HCT116 (cell line): ENCODE results near the gene ZP1. TPM values are rescaled to one million over a fixed set of nuclear protein-coding genes. Genes with fewer than 3 reads are reported as not detected.

Experiments
- ATAC-seq: fragments of 200-7000 bp; cut with Tn5 transposase; 2 replicates; pipeline ENCODE4 v1.9.1; 2020; ENCODE audit warnings: mild to moderate bottlenecking, moderate library complexity
- BruUV-seq: library from RNA; stranded (reverse); fragments of 400-500 nt; replicated peaks from 2 replicates; lab custom pipeline; 2021; lab: Mats Ljungman, UMichigan
- CTCF ChIA-PET: fragments of 300-600 bp; sonication (Branson Sonifier 250); formaldehyde crosslinking; loops from one replicate; lab custom pipeline; 2021; ENCODE audit warnings: antibody characterized with exemption; lab: Charles Lee
- POLR2A ChIA-PET: fragments of 300-600, 350-600 bp; sonication (Branson Sonifier 250); formaldehyde crosslinking; loops from one replicate; lab custom pipeline; 2021; ENCODE audit warnings: antibody characterized with exemption; lab: Charles Lee
- RAD21 ChIA-PET, 2 experiments: fragments of 300-600 bp; sonication (Branson Sonifier 250); formaldehyde crosslinking; loops; one replicate each; lab custom pipeline; 2023; ENCODE audit warnings: low total read pairs in 2 of 2; ENCODE audit not compliant: uncharacterized antibody in 2 of 2, unreplicated experiment in 2 of 2, low non-redundant PET in 1 of 2; lab: Charles Lee
- DNase-seq: peaks from one replicate; pipeline ENCODE4 v3.0.0-alpha.2; 2010; ENCODE audit warnings: low read depth, low spot score
- H2AFZ ChIP-seq: fragments of 200-600 bp; shearing (Covaris generic), sonication (generic); 2 replicates; pipeline ENCODE4 v1.6.1; 2017; ENCODE audit warnings: low read depth, mixed run types, mixed read lengths, antibody characterized with exemption, low read length; ENCODE audit not compliant: poor library complexity, severe bottlenecking
- H3K27ac ChIP-seq: 2 replicates; pipeline ENCODE4 v1.5.1; 2012; ENCODE audit warnings: low read depth, low read length
- H3K27me3 ChIP-seq: fragments of 200-600 bp; sonication (generic); 2 replicates; pipeline ENCODE4 v1.6.1; 2016; ENCODE audit warnings: mixed run types, low read length, mixed read lengths; ENCODE audit not compliant: insufficient read depth
- H3K36me3 ChIP-seq, 2 experiments: fragments of 200-500 bp in 1 of 2; fragments of 200-600 bp in 1 of 2; sonication (Bioruptor generic) in 1 of 2; sonication (generic) in 1 of 2; 2 replicates each; pipeline versions ENCODE4 v1.5.1 to v1.6.1; 2014 to 2016; ENCODE audit warnings: low read length in 2 of 2, inconsistent platforms in 1 of 2, mixed read lengths in 1 of 2, mixed run types in 1 of 2; ENCODE audit not compliant: insufficient read depth in 2 of 2, control insufficient read depth in 1 of 2
- H3K4me1 ChIP-seq, 2 experiments: fragments of 200-600 bp in 1 of 2; sonication (generic) in 1 of 2; 2 replicates each; pipeline versions ENCODE4 v1.5.1 to v1.6.1; 2012 to 2017; ENCODE audit warnings: low read length in 2 of 2, inconsistent platforms in 1 of 2, mild to moderate bottlenecking in 1 of 2, mixed read lengths in 1 of 2, mixed run types in 1 of 2, moderate library complexity in 1 of 2; ENCODE audit not compliant: insufficient read depth in 2 of 2, control insufficient read depth in 1 of 2
- H3K4me2 ChIP-seq: fragments of 200-600 bp; sonication (generic); 2 replicates; pipeline ENCODE4 v1.6.1; 2017; ENCODE audit warnings: mixed run types, low read length, mixed read lengths
- H3K4me3 ChIP-seq, 2 experiments: fragments of 200-600 bp in 1 of 2; sonication (generic) in 1 of 2; replicated peaks in 1 of 2; 2 replicates each; pipeline ENCODE4 v1.5.1; 2011 to 2016; ENCODE audit warnings: low read length in 2 of 2, control low read depth in 1 of 2, low read depth in 1 of 2, mild to moderate bottlenecking in 1 of 2, mixed read lengths in 1 of 2, mixed run types in 1 of 2
- H3K79me2 ChIP-seq: fragments of 200-600 bp; sonication (generic); 2 replicates; pipeline ENCODE4 v1.6.1; 2017; ENCODE audit warnings: mild to moderate bottlenecking, mixed run types, low read length, moderate library complexity, mixed read lengths; ENCODE audit not compliant: insufficient read depth
- H3K9ac ChIP-seq: fragments of 200-600 bp; sonication (generic); 2 replicates; pipeline ENCODE4 v1.6.1; 2016; ENCODE audit warnings: low read length, mixed read lengths
- H3K9me2 ChIP-seq: fragments of 200-600 bp; sonication (generic), shearing (Covaris generic); 2 replicates; pipeline ENCODE4 v1.6.1; 2017; ENCODE audit warnings: mixed run types, mild to moderate bottlenecking, moderate library complexity; ENCODE audit not compliant: insufficient read depth
- H3K9me3 ChIP-seq, 2 experiments: fragments of 200-500 bp in 1 of 2; fragments of 200-600 bp in 1 of 2; sonication (Bioruptor generic) in 1 of 2; sonication (generic) in 1 of 2; 2 replicates each; pipeline ENCODE4 v1.6.1; 2014 to 2017; ENCODE audit warnings: low read length in 2 of 2, mixed read lengths in 2 of 2, inconsistent platforms in 1 of 2, low read depth in 1 of 2, mild to moderate bottlenecking in 1 of 2, mixed run types in 1 of 2, moderate library complexity in 1 of 2; ENCODE audit not compliant: control insufficient read depth in 1 of 2, insufficient read depth in 1 of 2
- H4K20me1 ChIP-seq: fragments of 200-600 bp; sonication (generic), shearing (Covaris generic); 2 replicates; pipeline ENCODE4 v1.6.1; 2017; ENCODE audit warnings: mixed run types, mild to moderate bottlenecking, moderate library complexity; ENCODE audit not compliant: insufficient read depth
- CBX3 ChIP-seq: IDR thresholded peaks from 2 replicates; pipeline ENCODE4 v1.6.1; 2012; ENCODE audit warnings: low read depth
- CTCF ChIP-seq, 3 experiments: fragments of 200-600 bp in 1 of 3; sonication (generic) in 1 of 3; IDR thresholded peaks in 2 of 3; conservative IDR thresholded peaks in 1 of 3; 2 replicates each; pipeline ENCODE4 v1.5.1; 2012 to 2017; ENCODE audit warnings: low read depth in 2 of 3, low read length in 2 of 3, antibody characterized with exemption in 1 of 3, borderline replicate concordance in 1 of 3, control low read depth in 1 of 3, mild to moderate bottlenecking in 1 of 3, mixed read lengths in 1 of 3, mixed run types in 1 of 3, moderate library complexity in 1 of 3; ENCODE audit not compliant: insufficient read depth in 1 of 3
- ELF1 ChIP-seq: IDR thresholded peaks from 2 replicates; pipeline ENCODE4 v1.6.1; 2012; ENCODE audit warnings: low read depth, borderline replicate concordance
- EZH2 ChIP-seq: fragments of 200-600 bp; sonication (generic); IDR thresholded peaks from 2 replicates; pipeline ENCODE4 v1.6.1; 2017; ENCODE audit warnings: antibody characterized with exemption, mixed run types
- EZH2phosphoT487 ChIP-seq: fragments of 200-600 bp; IDR thresholded peaks from 2 replicates; pipeline ENCODE4 v1.6.1; 2018; ENCODE audit warnings: antibody characterized with exemption, borderline replicate concordance
- RAD21 ChIP-seq: IDR thresholded peaks from 2 replicates; pipeline ENCODE4 v1.6.1; 2012; ENCODE audit warnings: low read depth, mild to moderate bottlenecking
- TCF7L2 ChIP-seq: IDR thresholded peaks from 2 replicates; pipeline ENCODE4 v1.7.0; 2011; ENCODE audit warnings: borderline replicate concordance, inconsistent platforms; ENCODE audit not compliant: insufficient read depth, insufficient read length; ENCODE audit errors: extremely low read depth
- YY1 ChIP-seq: IDR thresholded peaks from 2 replicates; pipeline ENCODE4 v1.6.1; 2011; ENCODE audit warnings: low read length, low read depth, moderate library complexity, mild to moderate bottlenecking; ENCODE audit not compliant: insufficient replicate concordance; ENCODE audit errors: extremely low read depth
- ZFX ChIP-seq: fragments of 450-650 bp; IDR thresholded peaks from 2 replicates; pipeline ENCODE4 v1.6.1; 2017
- intact Hi-C: fragments of 100-400 bp; cut with micrococcal nuclease; formaldehyde crosslinking; loops from 2 replicates; pipeline ENCODE4 v1.10.0; 2022
- total RNA-seq: library from RNA; stranded (reverse); gene quantifications from one replicate; pipeline ENCODE4 v1.2.1, GENCODE V29; 2021; ENCODE audit not compliant: unreplicated experiment

The ZP1 gene
- total RNA-seq, 1 experiment from 2014 or later = not detected

DNA sequence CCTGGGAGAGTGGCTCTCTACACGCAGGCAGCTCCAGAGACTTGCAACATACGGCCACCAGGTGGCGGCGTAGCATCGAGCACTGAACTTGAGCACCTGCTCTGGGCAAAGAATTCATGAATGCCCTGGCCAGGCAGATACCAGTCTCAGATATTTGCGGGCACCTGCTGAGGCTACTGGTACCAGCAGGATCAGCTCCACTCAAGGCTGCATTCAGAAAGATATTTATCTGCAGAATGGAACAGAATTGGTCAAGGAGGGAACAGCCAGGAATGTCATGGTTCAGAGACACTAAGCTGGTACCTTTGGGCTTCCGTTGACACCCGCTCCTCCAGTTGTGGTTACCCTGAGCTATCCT is 36.2 kb upstream of the ZP1 start:
- peak overlapping the region; percentile 63 for H3K4me2 ChIP-seq
- H3K79me2 ChIP-seq = no peaks in the 10 kb centered on the region
- no peaks in the 10 kb centered on the region for H3K9me3 ChIP-seq
- no peak overlapping the region for H3K9ac ChIP-seq
- ChIA-PET CTCF (interaction anchor here (0.6 to 5.2 kb wide), 21 partner anchors 9 to 562 kb away, joined by 3 to 86 read pairs (median 5); partner anchors contain the start of gene PTGDR2), POLR2A (interaction anchor here (1.1 to 2.1 kb wide), 4 partner anchors 57 to 93 kb away, joined by 3 to 6 read pairs (median 4); partner anchors contain the start of gene TMEM109), RAD21 (interaction anchor here (1.7 to 2.3 kb wide), 3 partner anchors 56 to 68 kb away, joined by 7 to 21 read pairs (median 14); no protein-coding TSS in a partner anchor)
- H4K20me1 ChIP-seq = no peaks in the 10 kb centered on the region
- ATAC-seq = peak; percentile 98
- H3K4me3 ChIP-seq = peak overlapping the region; percentile 4 to 13; a peak in 2 of 4 replicates
- no peaks in the 10 kb centered on the region for H3K36me3 ChIP-seq
- H3K9me2 ChIP-seq = no peaks in the 10 kb centered on the region
- H3K4me1 ChIP-seq = peaks cover 0 to 5% of the 10 kb centered on the region in 2 experiments; a peak in 2 of 4 replicates
- no peak overlapping the region for H3K27ac ChIP-seq
- H3K27me3 ChIP-seq = peaks cover 14% of the 10 kb centered on the region; the same call in 1 of the 2 replicates
- BruUV-seq = no TSS peak
- intact Hi-C loops = loop anchor here (1.0 to 5.0 kb wide), 6 partner anchors 56 to 556 kb away; no protein-coding TSS in a partner anchor
- peak; percentile 68 for DNase-seq
- peak overlapping the region; percentile 89 for H2AFZ ChIP-seq
- TF ChIP-seq TCF7L2 (no peak), CBX3 (no peak), RAD21 (peak; percentile 97), YY1 (peak; percentile 29), ELF1 (no peak), CTCF (IDR thresholded peaks at IDR 0.05 in 2 of 3, conservative IDR thresholded peaks at IDR 0.05 in 1 of 3; ENCODE audit: borderline replicate concordance in 1 of 3, insufficient read depth in 1 of 3, low read depth in 2 of 3, low read length in 2 of 3) (peak; percentile 88 to 98 (median 91)), EZH2 (no peak), EZH2phosphoT487 (no peak), ZFX (no peak)
